Activated CD4-positive, alpha-beta memory T cell treated with anti-CD3 and anti-CD28 coated beads for 36 hours (primary cell): ENCODE results near the gene TIA1. TPM values are rescaled to one million over a fixed set of nuclear protein-coding genes. Genes with fewer than 3 reads are reported as not detected.
"Not testable (repeated sequence)": the region's sequence is repeated elsewhere in the genome, so short reads cannot be mapped to it uniquely, and the experiment has no call there.

Source experiments
- CTCF ChIA-PET: fragments of 350-600 bp; sonication (Branson Sonifier 250); formaldehyde crosslinking; loops from one replicate; lab custom pipeline; 2021; ENCODE audit warnings: antibody characterized with exemption, inconsistent platforms; lab: Charles Lee
- POLR2A ChIA-PET: fragments of 350-600 bp; sonication (Branson Sonifier 250); formaldehyde crosslinking; loops from one replicate; lab custom pipeline; 2021; ENCODE audit warnings: antibody characterized with exemption; lab: Charles Lee
- DNase-seq: peaks from one replicate; pipeline ENCODE4 v3.0.0-alpha.2; 2020
- H3K27ac Mint-ChIP-seq: one replicate; pipeline ENCODE4 v1.8.0; 2021; ENCODE audit warnings: mixed read lengths
- H3K27me3 Mint-ChIP-seq: one replicate; pipeline ENCODE4 v1.8.0; 2021; ENCODE audit warnings: mixed read lengths
- H3K36me3 Mint-ChIP-seq: one replicate; pipeline ENCODE4 v1.8.0; 2021; ENCODE audit warnings: mixed read lengths
- H3K4me1 Mint-ChIP-seq: one replicate; pipeline ENCODE4 v1.8.0; 2021; ENCODE audit warnings: low read depth, mixed read lengths
- H3K4me3 Mint-ChIP-seq: one replicate; pipeline ENCODE4 v1.8.0; 2021; ENCODE audit warnings: mild to moderate bottlenecking, mixed read lengths
- H3K9me3 Mint-ChIP-seq: one replicate; pipeline ENCODE4 v1.8.0; 2021; ENCODE audit warnings: mixed read lengths
- intact Hi-C: fragments of 100-400 bp; cut with micrococcal nuclease; formaldehyde crosslinking; loops from one replicate; pipeline ENCODE4 v1.15.1; 2023
- total RNA-seq, 2 experiments: library from RNA; stranded (reverse); gene quantifications; one replicate each; pipeline ENCODE4 v1.2.3, GENCODE V29; 2021

The TIA1 gene
- total RNA-seq, 2 experiments from 2014 or later, result 82.5 to 98.6 TPM

- intact Hi-C loops, result loop anchor here (1.0 to 5.0 kb wide), 10 partner anchors 48 to 548 kb away; partner anchors contain the start of genes AAK1, GMCL1, PCBP1 and SNRPG
- Mint-ChIP-seq H3K9me3 (no peaks in the 10 kb centered on the region), H3K4me3 (peak within 1 kb of the TSS; percentile 97), H3K27me3 (peaks cover 1% of the 10 kb centered on the region), H3K27ac (peak within 1 kb of the TSS; percentile 99), H3K36me3 (peaks cover 3% of the 10 kb centered on the region), H3K4me1 (peaks cover 20% of the 10 kb centered on the region)
- ChIA-PET POLR2A (interaction anchor here (0.5 to 3.9 kb wide), 24 partner anchors 8 to 316 kb away, joined by 3 to 26 read pairs (median 5); partner anchors contain the start of genes FAM136A, MXD1, PCYOX1 and SNRPG), CTCF (interaction anchor here (0.9 to 2.3 kb wide), 8 partner anchors 20 to 279 kb away, joined by 3 to 9 read pairs (median 5); partner anchors contain the start of gene SNRPG)
- DNase-seq, result peak; percentile 98
Measured at GRCh38 chr2:70190418-70191243, 57.8 kb downstream of the TIA1 start, which contains the start of gene C2orf42. C2orf42 (minus strand) TSS chr2:70191019; CDS start chr2:70181985, 9,034 bp downstream.

DNA sequence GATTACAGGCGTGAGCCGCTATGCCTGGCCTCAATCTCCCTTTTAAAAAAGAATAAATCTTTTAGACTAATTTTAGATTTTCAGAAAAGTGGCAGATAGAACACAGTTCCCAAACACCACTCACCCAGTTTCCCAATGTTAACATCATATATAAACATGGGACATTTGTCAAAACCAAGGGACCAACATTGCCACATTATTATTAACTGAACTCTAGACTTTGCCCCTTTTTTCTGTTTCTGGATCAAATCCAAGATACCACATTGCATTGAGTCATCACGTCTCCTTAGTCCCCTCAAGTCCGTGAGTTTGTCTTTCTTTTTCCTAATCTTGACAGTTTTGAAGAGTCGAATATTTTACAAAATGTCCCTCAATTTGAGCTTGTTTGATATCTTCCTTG lies 60.0 kb downstream of the TIA1 start:
- ChIA-PET POLR2A (interaction anchor here (3.9 kb wide), 1 partner anchor 105 kb away, joined by 25 read pairs; the partner anchor contains the start of gene SNRPG), CTCF (no interaction called here)
- Mint-ChIP-seq H3K27ac (peak overlapping the region; percentile 99), H3K9me3 (no peaks in the 10 kb centered on the region), H3K27me3 (peaks cover 1% of the 10 kb centered on the region), H3K36me3 (peaks cover 3% of the 10 kb centered on the region), H3K4me3 (peak overlapping the region; percentile 20), H3K4me1 (peaks cover 20% of the 10 kb centered on the region)
- intact Hi-C loops, result no loop called here
- no peak for DNase-seq

- POLR2A ChIA-PET, result not testable (repeated sequence)
Measured at GRCh38 chr2:70187170-70187569, 61.3 kb downstream of the TIA1 start.

GRCh38 chr2:70182689-70183088 lies 65.7 kb downstream of the TIA1 start:
- DNase-seq, result no peak
- intact Hi-C loops, result no loop called here
- H3K36me3 Mint-ChIP-seq, result peaks cover 13% of the 10 kb centered on the region
- no peaks in the 10 kb centered on the region for H3K27me3 Mint-ChIP-seq
- no peak overlapping the region for H3K4me3 Mint-ChIP-seq
- CTCF ChIA-PET, result no interaction called here
- no peaks in the 10 kb centered on the region for H3K9me3 Mint-ChIP-seq
- H3K27ac Mint-ChIP-seq, result no peak overlapping the region
- no peaks in the 10 kb centered on the region for H3K4me1 Mint-ChIP-seq
- POLR2A ChIA-PET, result interaction anchor here (0.9 to 1.4 kb wide), 3 partner anchors 8 to 441 kb away, joined by 3 to 6 read pairs (median 5); partner anchors contain the start of genes ANXA4 and C2orf42

More at GRCh38 chr2:70187170-70187569, 61.3 kb downstream of the TIA1 start:
- H3K9me3 Mint-ChIP-seq, H3K4me3 Mint-ChIP-seq, intact Hi-C loops, H3K36me3 Mint-ChIP-seq, H3K27me3 Mint-ChIP-seq, H3K27ac Mint-ChIP-seq, DNase-seq: not testable (repeated sequence)
- CTCF ChIA-PET, result interaction anchor here (1.4 kb wide), 1 partner anchor 274 kb away, joined by 3 read pairs; no protein-coding TSS in a partner anchor
- H3K4me1 Mint-ChIP-seq, result peaks cover 20% of the 10 kb centered on the region

GRCh38 chr2:70181363-70181956 lies 67.0 kb downstream of the TIA1 start:
- no peak overlapping the region for H3K27ac Mint-ChIP-seq

DNA sequence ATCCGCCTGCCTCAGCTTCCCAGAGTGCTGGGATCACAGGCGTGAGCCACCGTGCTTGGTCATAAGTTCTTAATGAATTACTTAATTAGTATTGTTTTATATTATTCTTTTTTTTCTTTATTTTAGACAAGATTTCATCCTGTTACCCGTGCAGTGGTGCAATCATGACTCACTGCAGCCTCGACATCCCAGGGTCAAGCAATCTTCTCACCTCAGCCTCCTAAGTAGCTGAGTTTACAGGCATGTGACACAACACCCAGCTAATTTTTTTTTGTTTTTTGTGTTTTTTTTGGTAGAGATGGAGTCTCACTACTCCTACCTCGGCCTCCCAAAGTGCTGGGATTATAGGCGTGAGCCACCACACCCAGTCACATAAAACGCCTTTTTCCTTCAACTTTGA lies 74.9 kb downstream of the TIA1 start:
- Mint-ChIP-seq H3K36me3 (peaks cover 28% of the 10 kb centered on the region), H3K27ac (no peak overlapping the region), H3K4me3 (no peak overlapping the region), H3K4me1 (no peaks in the 10 kb centered on the region), H3K27me3 (no peaks in the 10 kb centered on the region), H3K9me3 (no peaks in the 10 kb centered on the region)
- ChIA-PET POLR2A (no interaction called here), CTCF (no interaction called here)
- DNase-seq, result no peak
- intact Hi-C loops, result no loop called here

More at GRCh38 chr2:70181363-70181956, 67.0 kb downstream of the TIA1 start:
- intact Hi-C loops, result no loop called here
- POLR2A ChIA-PET, result interaction anchor here (0.6 to 1.4 kb wide), 2 partner anchors 8 to 9 kb away, joined by 3 to 6 read pairs; partner anchors contain the start of gene C2orf42
- Mint-ChIP-seq H3K9me3 (no peaks in the 10 kb centered on the region), H3K4me1 (no peaks in the 10 kb centered on the region), H3K36me3 (peaks cover 20% of the 10 kb centered on the region), H3K27me3 (no peaks in the 10 kb centered on the region), H3K4me3 (no peak overlapping the region)
- DNase-seq, result no peak
- CTCF ChIA-PET, result no interaction called here

DNA sequence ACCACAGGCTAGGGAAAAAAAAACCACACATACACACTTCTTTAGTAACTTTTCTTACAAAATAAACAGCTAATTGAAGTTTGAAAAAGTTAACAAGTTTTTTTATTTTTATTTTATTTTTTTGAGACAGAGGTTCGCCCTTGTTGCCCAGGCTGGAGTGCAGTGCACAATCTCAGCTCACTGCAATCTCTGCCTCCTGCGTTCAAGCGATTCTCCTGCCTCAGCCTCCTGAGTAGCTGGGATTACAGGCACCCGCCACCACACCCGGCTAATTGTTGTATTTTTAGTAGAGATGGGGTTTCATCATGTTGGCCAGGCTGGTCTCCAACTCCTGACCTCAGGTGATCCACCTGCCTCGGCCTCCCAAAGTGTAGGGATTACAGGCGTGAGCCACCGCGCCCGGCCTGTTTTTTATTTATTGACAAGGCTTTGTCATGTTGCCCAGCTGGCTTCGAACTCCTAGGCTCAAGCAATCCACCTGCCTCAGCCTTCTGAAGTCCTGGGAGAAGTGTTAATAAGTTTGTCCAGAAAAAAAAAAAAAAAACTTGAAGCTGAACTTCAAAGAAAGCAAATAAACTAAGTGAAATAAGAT lies 78.7 kb downstream of the TIA1 start:
- H3K27me3 Mint-ChIP-seq, CTCF ChIA-PET, DNase-seq, H3K4me3 Mint-ChIP-seq, intact Hi-C loops, H3K4me1 Mint-ChIP-seq, H3K9me3 Mint-ChIP-seq, H3K27ac Mint-ChIP-seq: not testable (repeated sequence)
- POLR2A ChIA-PET, result interaction anchor here (1.4 kb wide), 1 partner anchor 23 kb away, joined by 4 read pairs; no protein-coding TSS in a partner anchor
- H3K36me3 Mint-ChIP-seq, result peaks cover 26% of the 10 kb centered on the region

DNA sequence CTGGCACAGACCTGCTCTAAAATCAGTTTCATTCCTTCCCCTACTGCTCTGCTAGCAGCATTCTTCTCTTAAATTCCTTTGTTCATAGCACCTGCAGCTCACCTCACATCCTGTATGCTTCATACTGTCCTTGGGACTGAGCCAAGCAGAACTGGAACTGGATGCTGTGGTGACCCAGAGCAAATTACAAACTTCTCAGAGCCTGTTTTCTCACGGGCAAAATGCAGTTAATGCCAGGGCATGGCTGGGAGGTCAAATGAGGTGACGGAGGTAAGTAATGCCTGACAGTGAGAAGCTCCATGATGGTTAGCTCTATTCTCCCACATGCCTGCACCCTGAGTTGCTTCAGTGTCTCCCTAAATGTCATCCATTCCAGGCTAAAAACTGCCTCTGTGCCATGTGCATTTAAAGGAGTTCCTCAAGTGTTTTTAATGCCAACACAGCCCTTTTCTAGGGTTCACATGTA lies 87.3 kb downstream of the TIA1 start:
- H3K27ac Mint-ChIP-seq, result peak overlapping the region; percentile 16
- H3K9me3 Mint-ChIP-seq, result no peaks in the 10 kb centered on the region
- H3K27me3 Mint-ChIP-seq, result no peaks in the 10 kb centered on the region
- peaks cover 14% of the 10 kb centered on the region for H3K36me3 Mint-ChIP-seq
- ChIA-PET CTCF (no interaction called here), POLR2A (interaction anchor here (0.6 kb wide), 1 partner anchor 38 kb away, joined by 4 read pairs; no protein-coding TSS in a partner anchor)
- H3K4me3 Mint-ChIP-seq, result no peak overlapping the region
- intact Hi-C loops, result no loop called here
- H3K4me1 Mint-ChIP-seq, result peaks cover 4% of the 10 kb centered on the region
- DNase-seq, result no peak

DNA sequence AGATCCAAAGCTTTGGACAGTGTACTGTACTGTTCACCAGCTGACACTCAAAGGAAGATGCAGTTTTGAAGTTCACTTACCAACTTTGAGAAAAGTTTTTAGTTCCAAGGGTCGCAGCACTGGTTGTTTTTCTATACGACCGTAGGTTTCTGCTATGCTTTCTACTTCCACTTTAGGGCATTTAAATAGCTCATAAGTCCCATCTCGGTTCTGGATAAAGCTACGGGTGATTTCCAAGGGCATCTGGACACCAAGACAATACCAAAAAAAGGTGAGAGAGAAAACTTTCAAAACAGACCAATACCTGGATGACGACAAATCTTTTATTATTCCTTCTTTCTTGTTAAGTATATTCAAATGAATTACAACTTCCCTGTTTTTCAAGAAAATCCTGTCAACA lies 87.9 kb downstream of the TIA1 start:
- POLR2A ChIA-PET, result interaction anchor here (0.6 kb wide), 1 partner anchor 38 kb away, joined by 4 read pairs; no protein-coding TSS in a partner anchor
- CTCF ChIA-PET, result no interaction called here
- DNase-seq, result no peak
- Mint-ChIP-seq H3K27me3 (no peaks in the 10 kb centered on the region), H3K36me3 (peaks cover 14% of the 10 kb centered on the region), H3K27ac (peak overlapping the region; percentile 16), H3K4me3 (no peak overlapping the region), H3K9me3 (no peaks in the 10 kb centered on the region), H3K4me1 (peaks cover 4% of the 10 kb centered on the region)
- intact Hi-C loops, result no loop called here
